ENCODE measurements around the gene NCF2. TPM values are rescaled to one million over a fixed set of nuclear protein-coding genes. Genes with fewer than 3 reads are reported as not detected.

Gene NCF2
- total RNA-seq, 1 experiment from 2014 or later: 0.10 TPM

DNA sequence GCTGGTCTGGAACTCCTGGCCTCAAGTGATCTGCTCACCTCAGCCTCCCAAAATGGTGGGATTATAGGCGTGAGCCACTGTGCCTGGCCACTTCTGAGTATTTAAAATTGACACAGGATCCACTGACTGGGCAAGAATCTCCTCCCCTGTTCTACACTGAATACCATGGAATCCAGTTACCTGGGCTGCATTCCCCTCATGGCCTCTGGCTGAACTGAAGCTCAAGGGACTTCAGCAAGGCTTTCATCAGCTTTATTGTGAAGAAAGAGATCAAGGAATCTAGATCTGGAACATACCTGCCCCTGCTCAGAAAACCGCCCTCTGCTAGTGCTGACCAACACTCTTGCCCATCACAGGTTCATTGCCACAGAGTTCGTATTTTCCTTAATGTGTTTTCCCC, 20.5 kb downstream of the NCF2 start:
- no peak overlapping the region for H3K27ac ChIP-seq (ENCODE audit: low read length)
- no peak overlapping the region for H3K4me3 ChIP-seq (ENCODE audit: low read depth in 2 of 2, low read length in 2 of 2)
- DNase-seq (ENCODE audit: low read depth, low spot score): no peak
- TF ChIP-seq, protein P1, sequence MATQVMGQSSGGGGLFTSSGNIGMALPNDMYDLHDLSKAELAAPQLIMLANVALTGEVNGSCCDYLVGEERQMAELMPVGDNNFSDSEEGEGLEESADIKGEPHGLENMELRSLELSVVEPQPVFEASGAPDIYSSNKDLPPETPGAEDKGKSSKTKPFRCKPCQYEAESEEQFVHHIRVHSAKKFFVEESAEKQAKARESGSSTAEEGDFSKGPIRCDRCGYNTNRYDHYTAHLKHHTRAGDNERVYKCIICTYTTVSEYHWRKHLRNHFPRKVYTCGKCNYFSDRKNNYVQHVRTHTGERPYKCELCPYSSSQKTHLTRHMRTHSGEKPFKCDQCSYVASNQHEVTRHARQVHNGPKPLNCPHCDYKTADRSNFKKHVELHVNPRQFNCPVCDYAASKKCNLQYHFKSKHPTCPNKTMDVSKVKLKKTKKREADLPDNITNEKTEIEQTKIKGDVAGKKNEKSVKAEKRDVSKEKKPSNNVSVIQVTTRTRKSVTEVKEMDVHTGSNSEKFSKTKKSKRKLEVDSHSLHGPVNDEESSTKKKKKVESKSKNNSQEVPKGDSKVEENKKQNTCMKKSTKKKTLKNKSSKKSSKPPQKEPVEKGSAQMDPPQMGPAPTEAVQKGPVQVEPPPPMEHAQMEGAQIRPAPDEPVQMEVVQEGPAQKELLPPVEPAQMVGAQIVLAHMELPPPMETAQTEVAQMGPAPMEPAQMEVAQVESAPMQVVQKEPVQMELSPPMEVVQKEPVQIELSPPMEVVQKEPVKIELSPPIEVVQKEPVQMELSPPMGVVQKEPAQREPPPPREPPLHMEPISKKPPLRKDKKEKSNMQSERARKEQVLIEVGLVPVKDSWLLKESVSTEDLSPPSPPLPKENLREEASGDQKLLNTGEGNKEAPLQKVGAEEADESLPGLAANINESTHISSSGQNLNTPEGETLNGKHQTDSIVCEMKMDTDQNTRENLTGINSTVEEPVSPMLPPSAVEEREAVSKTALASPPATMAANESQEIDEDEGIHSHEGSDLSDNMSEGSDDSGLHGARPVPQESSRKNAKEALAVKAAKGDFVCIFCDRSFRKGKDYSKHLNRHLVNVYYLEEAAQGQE (IDR thresholded peaks at IDR 0.05; ENCODE audit: insufficient read depth in 1 of 2, low read depth in 2 of 2, low read length in 1 of 2): no peak
- TF ChIP-seq SIN3A (IDR thresholded peaks at IDR 0.05; ENCODE audit: borderline replicate concordance, insufficient read depth, low read depth, low read length) (no peak), TCF7L2 (IDR thresholded peaks at IDR 0.05; ENCODE audit: low read depth, low read length) (no peak), POLR2AphosphoS5 (IDR thresholded peaks at IDR 0.05; ENCODE audit: low read depth, low read length) (no peak)
- TF ChIP-seq, protein P2, sequence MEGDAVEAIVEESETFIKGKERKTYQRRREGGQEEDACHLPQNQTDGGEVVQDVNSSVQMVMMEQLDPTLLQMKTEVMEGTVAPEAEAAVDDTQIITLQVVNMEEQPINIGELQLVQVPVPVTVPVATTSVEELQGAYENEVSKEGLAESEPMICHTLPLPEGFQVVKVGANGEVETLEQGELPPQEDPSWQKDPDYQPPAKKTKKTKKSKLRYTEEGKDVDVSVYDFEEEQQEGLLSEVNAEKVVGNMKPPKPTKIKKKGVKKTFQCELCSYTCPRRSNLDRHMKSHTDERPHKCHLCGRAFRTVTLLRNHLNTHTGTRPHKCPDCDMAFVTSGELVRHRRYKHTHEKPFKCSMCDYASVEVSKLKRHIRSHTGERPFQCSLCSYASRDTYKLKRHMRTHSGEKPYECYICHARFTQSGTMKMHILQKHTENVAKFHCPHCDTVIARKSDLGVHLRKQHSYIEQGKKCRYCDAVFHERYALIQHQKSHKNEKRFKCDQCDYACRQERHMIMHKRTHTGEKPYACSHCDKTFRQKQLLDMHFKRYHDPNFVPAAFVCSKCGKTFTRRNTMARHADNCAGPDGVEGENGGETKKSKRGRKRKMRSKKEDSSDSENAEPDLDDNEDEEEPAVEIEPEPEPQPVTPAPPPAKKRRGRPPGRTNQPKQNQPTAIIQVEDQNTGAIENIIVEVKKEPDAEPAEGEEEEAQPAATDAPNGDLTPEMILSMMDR (IDR thresholded peaks at IDR 0.05): no peak
- ATAC-seq: no peak
- in situ Hi-C loops (cut with HindIII; ENCODE audit: low pct_unique_long_range_greater_than_20kb, low sequenced_read_pairs): no loop called here
- H3K36me3 ChIP-seq (ENCODE audit: control insufficient read depth, insufficient read depth, low read length): no peaks in the 10 kb centered on the region
- ChIA-PET CTCF (no interaction called here), POLR2A (no interaction called here)
- intact Hi-C loops (cut with micrococcal nuclease; ENCODE audit: unreplicated experiment): no loop called here
- H3K4me1 ChIP-seq (ENCODE audit: control insufficient read depth, insufficient read depth, low read length): no peaks in the 10 kb centered on the region
- no TSS peak for BruUV-seq (replicated peaks)
- no peaks in the 10 kb centered on the region for H3K9me3 ChIP-seq (ENCODE audit: control insufficient read depth, insufficient read depth, low read depth, low read length)
- H3K27me3 ChIP-seq (ENCODE audit: control insufficient read depth, insufficient read depth, low read length): no peaks in the 10 kb centered on the region

DNA sequence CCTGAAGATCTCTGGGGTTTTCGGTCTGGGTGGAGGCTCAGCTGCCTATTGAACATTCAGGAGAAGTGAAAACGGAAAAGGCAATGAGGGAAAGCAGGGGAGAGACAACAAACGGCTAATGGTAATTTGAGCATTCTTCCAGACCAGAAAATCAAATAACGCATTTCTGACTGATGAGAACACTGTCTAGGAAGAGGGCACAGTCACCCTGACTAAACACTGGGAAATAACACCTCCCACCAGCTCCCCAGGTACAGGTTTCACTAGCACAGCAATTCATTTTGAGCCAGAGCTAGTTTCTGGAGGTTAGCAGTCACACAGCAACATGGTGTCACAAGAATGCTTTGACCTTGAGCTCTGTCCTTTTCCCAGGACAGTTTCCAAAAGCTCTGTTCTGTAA, 21.1 kb downstream of the NCF2 start:
- TF ChIP-seq POLR2AphosphoS5 (IDR thresholded peaks at IDR 0.05; ENCODE audit: low read depth, low read length) (no peak), TCF7L2 (IDR thresholded peaks at IDR 0.05; ENCODE audit: low read depth, low read length) (no peak), SIN3A (IDR thresholded peaks at IDR 0.05; ENCODE audit: borderline replicate concordance, insufficient read depth, low read depth, low read length) (no peak)
- TF ChIP-seq, protein P2 (IDR thresholded peaks at IDR 0.05): no peak
- TF ChIP-seq, protein P1 (IDR thresholded peaks at IDR 0.05; ENCODE audit: insufficient read depth in 1 of 2, low read depth in 2 of 2, low read length in 1 of 2): no peak
- intact Hi-C loops (cut with micrococcal nuclease; ENCODE audit: unreplicated experiment) (no loop called here), in situ Hi-C loops (cut with HindIII; ENCODE audit: low pct_unique_long_range_greater_than_20kb, low sequenced_read_pairs) (no loop called here)
- no TSS peak for BruUV-seq (replicated peaks)
- Histone ChIP-seq H3K9me3 (ENCODE audit: control insufficient read depth, insufficient read depth, low read depth, low read length) (no peaks in the 10 kb centered on the region), H3K27ac (ENCODE audit: low read length) (no peak overlapping the region), H3K27me3 (ENCODE audit: control insufficient read depth, insufficient read depth, low read length) (no peaks in the 10 kb centered on the region), H3K4me3 (ENCODE audit: low read depth in 2 of 2, low read length in 2 of 2) (no peak overlapping the region), H3K4me1 (ENCODE audit: control insufficient read depth, insufficient read depth, low read length) (no peaks in the 10 kb centered on the region), H3K36me3 (ENCODE audit: control insufficient read depth, insufficient read depth, low read length) (no peaks in the 10 kb centered on the region)
- ATAC-seq (no peak), DNase-seq (ENCODE audit: low read depth, low spot score) (no peak)
- CTCF ChIA-PET: interaction anchor here (0.6 kb wide), 1 partner anchor 339 kb away, joined by 6 read pairs; no protein-coding TSS in a partner anchor
- POLR2A ChIA-PET: no interaction called here

Data from Panc1 (cell line).